Fibroblast of skin of left biceps (primary cell): ENCODE results near the gene FRMD3.

Experiments
- DNase-seq, 2 experiments: peaks; one replicate each; pipeline ENCODE4 v3.0.0-alpha.2; 2013; ENCODE audit warnings: low read depth in 2 of 2

Gene FRMD3

GRCh38 chr9:83236029-83236696 is 302.0 kb downstream of the FRMD3 start:
- no peak for DNase-seq

GRCh38 chr9:83235526-83235925 is 302.7 kb downstream of the FRMD3 start:
- no peak for DNase-seq

DNA sequence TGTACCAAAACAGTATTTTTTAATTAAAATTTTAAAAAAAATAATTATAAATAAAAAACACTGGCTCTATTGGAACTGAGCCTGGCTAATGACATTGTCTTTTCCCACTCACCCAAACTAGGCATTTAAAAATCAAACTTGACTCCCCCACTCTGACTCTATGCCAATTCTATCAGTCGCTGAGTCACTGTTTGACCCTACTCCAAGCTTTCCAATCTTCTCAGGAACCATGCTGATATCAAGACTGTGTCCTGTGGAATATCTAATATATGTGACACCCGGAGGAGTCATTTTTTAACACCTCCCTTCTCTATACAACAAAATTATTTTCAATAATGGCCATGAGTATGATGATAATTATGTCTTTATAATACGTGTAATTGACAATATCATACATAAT is 303.7 kb downstream of the FRMD3 start:
- no peak for DNase-seq

GRCh38 chr9:83233647-83234046 is 304.6 kb downstream of the FRMD3 start:
- DNase-seq = no peak

GRCh38 chr9:83231039-83231438 is 307.2 kb downstream of the FRMD3 start:
- no peak for DNase-seq

- no peak for DNase-seq
These were observed 317.5 kb downstream of the FRMD3 start for GRCh38 chr9:83220730-83221129.

DNA sequence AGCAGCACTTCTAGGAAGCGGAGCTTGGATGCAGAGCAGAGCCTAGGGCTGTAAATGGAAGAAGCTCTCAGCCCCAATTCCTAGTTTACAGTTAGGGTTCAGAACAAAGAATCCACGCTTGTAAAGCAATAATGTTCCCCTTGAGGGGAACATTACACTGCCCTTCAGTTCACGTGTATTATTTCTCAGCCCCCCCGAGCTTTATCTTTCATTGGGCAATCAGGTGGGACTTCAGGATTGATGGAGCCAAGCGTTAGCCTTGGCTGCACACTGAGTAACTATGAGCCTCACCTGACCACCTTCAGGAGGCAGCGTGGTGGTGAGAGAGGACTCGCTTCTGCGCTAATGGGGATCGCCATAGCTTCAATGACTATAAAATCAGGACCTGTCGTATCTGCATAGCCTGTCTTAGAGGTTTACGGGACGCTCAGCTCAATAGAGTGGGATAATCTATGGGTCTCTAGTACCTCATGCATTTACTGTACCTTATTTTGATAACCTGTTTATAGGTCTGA is 318.2 kb downstream of the FRMD3 start:
- no peak for DNase-seq

- peak; percentile 38 to 39 for DNase-seq
These were observed 318.9 kb downstream of the FRMD3 start for GRCh38 chr9:83219154-83219923.

- DNase-seq = no peak
These were observed 319.6 kb downstream of the FRMD3 start for GRCh38 chr9:83218411-83219090.

- no peak for DNase-seq
These were observed 328.9 kb downstream of the FRMD3 start for GRCh38 chr9:83209188-83209731.

- no peak for DNase-seq
These were observed 329.9 kb downstream of the FRMD3 start for GRCh38 chr9:83208065-83208850.

DNA sequence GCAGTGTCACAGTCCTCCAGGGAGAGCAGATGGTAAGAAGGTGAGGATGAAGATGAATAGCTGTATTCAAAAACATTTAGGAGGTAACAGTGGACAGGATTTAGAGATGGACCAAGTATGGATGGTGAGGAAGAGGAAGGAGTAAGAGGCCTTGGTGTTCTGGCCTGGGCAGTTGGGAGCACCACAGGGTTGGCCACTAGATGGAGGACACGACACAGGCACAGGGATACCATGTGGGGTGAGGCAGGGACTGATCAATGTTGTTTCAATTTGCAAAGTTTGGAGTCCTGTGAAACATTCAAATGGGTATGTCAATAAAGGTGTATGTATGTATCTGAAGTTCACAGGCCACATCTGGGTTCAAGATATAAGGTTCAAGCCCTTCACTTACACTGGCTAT is 334.2 kb downstream of the FRMD3 start:
- DNase-seq = no peak

GRCh38 chr9:83200531-83200930 is 337.7 kb downstream of the FRMD3 start:
- DNase-seq = no peak

GRCh38 chr9:83199832-83200231 is 338.4 kb downstream of the FRMD3 start:
- no peak for DNase-seq

GRCh38 chr9:83199240-83199639 is 339.0 kb downstream of the FRMD3 start:
- DNase-seq = peak in 1 of 2 experiments; percentile 24

GRCh38 chr9:83198371-83198770 is 339.8 kb downstream of the FRMD3 start:
- no peak for DNase-seq

- no peak for DNase-seq
These were observed 340.6 kb downstream of the FRMD3 start for GRCh38 chr9:83197591-83197990.

DNA sequence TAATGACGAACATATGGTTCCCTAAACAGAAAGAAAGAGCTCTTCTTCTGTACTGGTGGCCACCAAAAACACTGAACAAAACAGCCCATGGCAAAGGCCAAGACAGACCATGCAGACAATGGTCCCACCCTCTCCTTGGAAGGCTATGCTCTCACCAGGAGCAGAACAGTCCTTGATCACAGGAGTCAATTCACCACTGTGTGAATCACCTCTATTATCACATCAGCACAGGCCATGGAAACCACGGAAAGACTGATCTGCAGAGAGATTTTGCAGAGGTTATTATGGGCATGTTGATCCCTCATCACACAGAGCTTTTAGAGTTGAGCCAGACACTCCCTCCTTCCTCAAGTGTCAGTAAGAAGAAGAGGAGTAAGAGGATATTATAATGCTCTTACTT is 341.3 kb downstream of the FRMD3 start:
- no peak for DNase-seq
